ENCODE results near the gene NHP2. TPM values are rescaled to one million over a fixed set of nuclear protein-coding genes. Genes with fewer than 3 reads are reported as not detected.

The NHP2 gene
- total RNA-seq, 1 experiment from 2014 or later, result 232 TPM

DNA sequence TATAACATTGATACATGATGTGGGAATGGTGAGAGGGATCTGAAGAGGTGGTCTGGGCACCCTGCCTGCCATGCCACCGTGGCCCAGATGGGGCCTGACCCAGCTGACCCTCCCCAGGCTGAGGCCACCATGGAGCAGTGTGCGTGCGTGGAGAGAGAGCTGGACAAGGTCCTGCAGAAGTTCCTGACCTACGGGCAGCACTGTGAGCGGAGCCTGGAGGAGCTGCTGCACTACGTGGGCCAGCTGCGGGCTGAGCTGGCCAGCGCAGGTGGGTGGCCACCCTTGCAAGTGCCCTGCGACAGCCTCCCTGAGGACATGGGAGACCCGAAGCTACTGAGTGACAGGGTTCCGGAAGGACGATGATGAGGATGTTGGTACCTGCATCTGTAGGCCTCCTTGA, 15.7 kb downstream of the NHP2 start:
- Histone ChIP-seq H3K27ac (ENCODE audit: low read depth, low read length, poor library complexity, severe bottlenecking) (no peak overlapping the region), H3K9me3 (ENCODE audit: low read depth, low read length, poor library complexity, severe bottlenecking) (no peaks in the 10 kb centered on the region), H3K4me3 (ENCODE audit: low read depth, low read length, poor library complexity, severe bottlenecking) (no peak overlapping the region), H3K36me3 (ENCODE audit: insufficient read depth, low read length, poor library complexity, severe bottlenecking) (peaks cover 29% of the 10 kb centered on the region), H3K4me1 (ENCODE audit: insufficient read depth, low read length, poor library complexity, severe bottlenecking) (no peaks in the 10 kb centered on the region), H3K27me3 (replicated peaks; ENCODE audit: insufficient read depth, low read depth, low read length, poor library complexity) (no peaks in the 10 kb centered on the region)
- intact Hi-C loops (cut with micrococcal nuclease; ENCODE audit: unreplicated experiment), result no loop called here
- BruUV-seq (replicated peaks), result no TSS peak
- ChIA-PET CTCF (no interaction called here), POLR2A (ENCODE audit: low non-redundant PET) (no interaction called here)
- TF ChIP-seq, protein P1, sequence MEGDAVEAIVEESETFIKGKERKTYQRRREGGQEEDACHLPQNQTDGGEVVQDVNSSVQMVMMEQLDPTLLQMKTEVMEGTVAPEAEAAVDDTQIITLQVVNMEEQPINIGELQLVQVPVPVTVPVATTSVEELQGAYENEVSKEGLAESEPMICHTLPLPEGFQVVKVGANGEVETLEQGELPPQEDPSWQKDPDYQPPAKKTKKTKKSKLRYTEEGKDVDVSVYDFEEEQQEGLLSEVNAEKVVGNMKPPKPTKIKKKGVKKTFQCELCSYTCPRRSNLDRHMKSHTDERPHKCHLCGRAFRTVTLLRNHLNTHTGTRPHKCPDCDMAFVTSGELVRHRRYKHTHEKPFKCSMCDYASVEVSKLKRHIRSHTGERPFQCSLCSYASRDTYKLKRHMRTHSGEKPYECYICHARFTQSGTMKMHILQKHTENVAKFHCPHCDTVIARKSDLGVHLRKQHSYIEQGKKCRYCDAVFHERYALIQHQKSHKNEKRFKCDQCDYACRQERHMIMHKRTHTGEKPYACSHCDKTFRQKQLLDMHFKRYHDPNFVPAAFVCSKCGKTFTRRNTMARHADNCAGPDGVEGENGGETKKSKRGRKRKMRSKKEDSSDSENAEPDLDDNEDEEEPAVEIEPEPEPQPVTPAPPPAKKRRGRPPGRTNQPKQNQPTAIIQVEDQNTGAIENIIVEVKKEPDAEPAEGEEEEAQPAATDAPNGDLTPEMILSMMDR (conservative IDR thresholded peaks at IDR 0.05; ENCODE audit: low read depth, low read length), result no peak
- TF ChIP-seq EZH2 (IDR thresholded peaks at IDR 0.05; ENCODE audit: borderline replicate concordance, low read depth, low read length, poor library complexity, severe bottlenecking), result no peak
- no peak for DNase-seq (ENCODE audit: low spot score)

DNA sequence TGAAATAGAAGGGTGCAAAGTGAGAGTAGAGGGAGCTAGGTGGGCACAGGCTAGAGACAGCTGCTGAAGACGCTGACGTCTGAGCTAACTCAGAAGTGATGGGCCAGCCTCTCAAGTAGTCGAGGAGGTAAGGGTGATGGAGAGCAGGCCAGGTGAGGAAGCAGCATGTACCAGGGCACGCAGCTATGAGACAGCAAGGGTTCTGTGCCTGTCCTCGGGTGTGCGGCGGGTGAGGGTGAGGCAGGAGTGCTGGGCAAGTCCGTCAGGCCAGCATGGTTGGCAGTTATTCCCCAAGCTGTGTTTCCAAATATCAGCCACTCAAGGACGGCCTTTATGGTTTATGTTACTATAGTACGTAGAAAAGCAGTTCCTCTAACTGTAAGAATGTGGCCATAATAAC, 16.7 kb downstream of the NHP2 start:
- Histone ChIP-seq H3K4me3 (ENCODE audit: low read depth, low read length, poor library complexity, severe bottlenecking) (no peak overlapping the region), H3K36me3 (ENCODE audit: insufficient read depth, low read length, poor library complexity, severe bottlenecking) (peaks cover 19% of the 10 kb centered on the region), H3K27ac (ENCODE audit: low read depth, low read length, poor library complexity, severe bottlenecking) (no peak overlapping the region), H3K9me3 (ENCODE audit: low read depth, low read length, poor library complexity, severe bottlenecking) (no peaks in the 10 kb centered on the region), H3K27me3 (replicated peaks; ENCODE audit: insufficient read depth, low read depth, low read length, poor library complexity) (no peaks in the 10 kb centered on the region), H3K4me1 (ENCODE audit: insufficient read depth, low read length, poor library complexity, severe bottlenecking) (no peaks in the 10 kb centered on the region)
- TF ChIP-seq, protein P1 (conservative IDR thresholded peaks at IDR 0.05; ENCODE audit: low read depth, low read length), result no peak
- TF ChIP-seq EZH2 (IDR thresholded peaks at IDR 0.05; ENCODE audit: borderline replicate concordance, low read depth, low read length, poor library complexity, severe bottlenecking), result no peak
- POLR2A ChIA-PET (ENCODE audit: low non-redundant PET), result no interaction called here
- intact Hi-C loops (cut with micrococcal nuclease; ENCODE audit: unreplicated experiment), result no loop called here
- no TSS peak for BruUV-seq (replicated peaks)
- no peak for DNase-seq (ENCODE audit: low spot score)
- CTCF ChIA-PET, result interaction anchor here (0.5 kb wide), 1 partner anchor 61 kb away, joined by 4 read pairs; no protein-coding TSS in a partner anchor

DNA sequence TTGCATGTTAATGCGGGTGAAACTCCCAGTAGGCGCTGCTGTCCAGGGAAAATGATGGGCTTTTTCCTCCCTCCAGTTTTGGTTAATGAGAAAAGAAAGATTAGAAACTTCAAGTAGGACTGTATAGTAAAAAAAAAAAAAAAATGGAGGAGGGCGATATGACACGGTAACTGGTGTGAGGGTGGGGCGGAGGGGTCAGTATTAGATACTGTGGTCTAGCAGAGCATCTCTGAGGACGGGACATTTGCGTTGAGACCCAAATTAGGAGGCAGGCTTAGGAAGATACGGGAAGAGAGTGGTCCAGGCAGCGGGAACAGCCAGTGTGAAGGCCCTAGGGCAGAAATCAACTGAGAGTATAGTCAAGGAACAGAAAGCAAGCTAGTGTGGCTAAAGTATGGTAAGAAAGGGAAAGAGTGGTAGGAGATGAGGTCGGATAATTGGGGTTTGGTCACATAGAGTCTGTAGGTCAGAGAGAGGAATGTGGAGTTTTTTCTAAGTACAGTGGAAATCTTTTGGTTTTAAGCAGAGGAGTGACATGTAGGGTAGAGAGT, 22.2 kb downstream of the NHP2 start:
- no peaks in the 10 kb centered on the region for H3K9me3 ChIP-seq (ENCODE audit: low read depth, low read length, poor library complexity, severe bottlenecking)
- H3K27me3 ChIP-seq (replicated peaks; ENCODE audit: insufficient read depth, low read depth, low read length, poor library complexity), result no peaks in the 10 kb centered on the region
- H3K4me3 ChIP-seq (ENCODE audit: low read depth, low read length, poor library complexity, severe bottlenecking), result peak overlapping the region; percentile 75
- BruUV-seq (replicated peaks), result TSS peak; percentile 52
- DNase-seq (ENCODE audit: low spot score), result no peak
- peaks cover 11% of the 10 kb centered on the region for H3K36me3 ChIP-seq (ENCODE audit: insufficient read depth, low read length, poor library complexity, severe bottlenecking)
- TF ChIP-seq, protein P1 (conservative IDR thresholded peaks at IDR 0.05; ENCODE audit: low read depth, low read length), result no peak
- TF ChIP-seq EZH2 (IDR thresholded peaks at IDR 0.05; ENCODE audit: borderline replicate concordance, low read depth, low read length, poor library complexity, severe bottlenecking), result no peak
- POLR2A ChIA-PET (ENCODE audit: low non-redundant PET), result interaction anchor here (0.7 kb wide), 1 partner anchor 650 kb away, joined by 4 read pairs; no protein-coding TSS in a partner anchor
- CTCF ChIA-PET, result no interaction called here
- H3K4me1 ChIP-seq (ENCODE audit: insufficient read depth, low read length, poor library complexity, severe bottlenecking), result no peaks in the 10 kb centered on the region
- peak overlapping the region; percentile 90 for H3K27ac ChIP-seq (ENCODE audit: low read depth, low read length, poor library complexity, severe bottlenecking)
- intact Hi-C loops (cut with micrococcal nuclease; ENCODE audit: unreplicated experiment), result no loop called here

All from A673 (cell line).